Panc1 (cell line): Measurements from ENCODE around the gene UXS1. TPM values are rescaled to one million over a fixed set of nuclear protein-coding genes. Genes with fewer than 3 reads are reported as not detected.

Experiments
- ATAC-seq: fragments of 200-7000 bp; cut with Tn5 transposase; 2 replicates; pipeline ENCODE4 v1.9.1; 2020; ENCODE audit warnings: mild to moderate bottlenecking, moderate library complexity
- BruUV-seq: library from RNA; stranded (reverse); fragments of 400-500 nt; replicated peaks from 2 replicates; lab custom pipeline; 2021; lab: Mats Ljungman, UMichigan
- CTCF ChIA-PET: fragments of 300-600 bp; sonication (Branson Sonifier 250); formaldehyde crosslinking; loops from one replicate; lab custom pipeline; 2022; ENCODE audit warnings: antibody characterized with exemption; lab: Charles Lee
- POLR2A ChIA-PET: fragments of 300-600 bp; sonication (Branson Sonifier 250); formaldehyde crosslinking; loops from one replicate; lab custom pipeline; 2022; ENCODE audit warnings: antibody characterized with exemption; lab: Charles Lee
- DNase-seq: peaks from one replicate; pipeline ENCODE4 v3.0.0-alpha.2; 2010; ENCODE audit warnings: low read depth, low spot score
- H3K27ac ChIP-seq: 2 replicates; pipeline ENCODE4 v1.5.1; 2011; ENCODE audit warnings: mild to moderate bottlenecking, low read length, inconsistent platforms
- H3K27me3 ChIP-seq: fragments of 200-500 bp; sonication (Bioruptor generic); 2 replicates; pipeline ENCODE4 v1.6.0; 2014; ENCODE audit warnings: low read length, inconsistent platforms; ENCODE audit not compliant: control insufficient read depth, insufficient read depth
- H3K36me3 ChIP-seq: fragments of 200-500 bp; sonication (Bioruptor generic); 2 replicates; pipeline ENCODE4 v1.5.1; 2014; ENCODE audit warnings: inconsistent platforms, mild to moderate bottlenecking, low read length, moderate library complexity; ENCODE audit not compliant: control insufficient read depth, insufficient read depth
- H3K4me1 ChIP-seq: 2 replicates; pipeline ENCODE4 v1.5.1; 2011; ENCODE audit warnings: inconsistent platforms, mild to moderate bottlenecking, low read length, moderate library complexity; ENCODE audit not compliant: control insufficient read depth, insufficient read depth
- H3K4me3 ChIP-seq, 2 experiments: 2 replicates each; pipeline ENCODE4 v1.5.1; 2011 to 2012; ENCODE audit warnings: low read depth in 2 of 2, low read length in 2 of 2, mild to moderate bottlenecking in 2 of 2, inconsistent platforms in 1 of 2, moderate library complexity in 1 of 2
- H3K9me3 ChIP-seq: fragments of 200-500 bp; sonication (Bioruptor generic); 2 replicates; pipeline ENCODE4 v1.5.1; 2014; ENCODE audit warnings: low read depth, mild to moderate bottlenecking, inconsistent platforms, low read length, moderate library complexity; ENCODE audit not compliant: control insufficient read depth, insufficient read depth
- POLR2AphosphoS5 ChIP-seq: IDR thresholded peaks from 2 replicates; pipeline ENCODE4 v1.6.1; 2012; ENCODE audit warnings: mild to moderate bottlenecking, low read depth, low read length, moderate library complexity
- SIN3A ChIP-seq: IDR thresholded peaks from 2 replicates; pipeline ENCODE4 v1.6.1; 2012; ENCODE audit warnings: low read depth, mild to moderate bottlenecking, low read length, moderate library complexity, borderline replicate concordance; ENCODE audit not compliant: insufficient read depth
- TCF7L2 ChIP-seq: IDR thresholded peaks from 2 replicates; pipeline ENCODE4 v1.6.1; 2011; ENCODE audit warnings: mild to moderate bottlenecking, low read depth, low read length, inconsistent platforms
- in situ Hi-C: cut with HindIII; loops from 2 replicates; pipeline ENCODE4 v1.10.0; 2016; ENCODE audit warnings: low sequenced_read_pairs, low pct_unique_long_range_greater_than_20kb
- intact Hi-C: fragments of 100-400 bp; cut with micrococcal nuclease; formaldehyde crosslinking; loops from one replicate; pipeline ENCODE4 v1.10.0; 2022; ENCODE audit not compliant: unreplicated experiment
- total RNA-seq: library from RNA; stranded (reverse); gene quantifications from one replicate; pipeline ENCODE4 v1.2.1, GENCODE V29; 2021; ENCODE audit not compliant: unreplicated experiment
- TF ChIP-seq, protein P1 (sequence below): fragments of 450-650 bp; IDR thresholded peaks from 2 replicates; pipeline ENCODE4 v1.5.1; 2017; ENCODE audit warnings: mild to moderate bottlenecking
- TF ChIP-seq, protein P2 (sequence below), 2 experiments: IDR thresholded peaks; 2 replicates each; pipeline ENCODE4 v1.6.1; 2011 to 2012; ENCODE audit warnings: low read depth in 2 of 2, control low read depth in 1 of 2, low read length in 1 of 2, mild to moderate bottlenecking in 1 of 2, moderate library complexity in 1 of 2; ENCODE audit not compliant: insufficient read depth in 1 of 2

The UXS1 gene
- total RNA-seq, 1 experiment from 2014 or later, result 72.0 TPM

- in situ Hi-C loops, result no loop called here
- peaks cover 2% of the 10 kb centered on the region; the same call in 1 of the 2 replicates for H3K4me1 ChIP-seq
- CTCF ChIA-PET, result no interaction called here
Measured at GRCh38 chr2:106158131-106158530, 36.0 kb downstream of the UXS1 start.

GRCh38 chr2:106157416-106157815, 36.7 kb downstream of the UXS1 start:
- no peak overlapping the region for H3K4me3 ChIP-seq
- POLR2A ChIA-PET, result no interaction called here
- peaks cover 2% of the 10 kb centered on the region; the same call in 1 of the 2 replicates for H3K4me1 ChIP-seq
- in situ Hi-C loops (no loop called here), intact Hi-C loops (no loop called here)
- TF ChIP-seq, protein P1, sequence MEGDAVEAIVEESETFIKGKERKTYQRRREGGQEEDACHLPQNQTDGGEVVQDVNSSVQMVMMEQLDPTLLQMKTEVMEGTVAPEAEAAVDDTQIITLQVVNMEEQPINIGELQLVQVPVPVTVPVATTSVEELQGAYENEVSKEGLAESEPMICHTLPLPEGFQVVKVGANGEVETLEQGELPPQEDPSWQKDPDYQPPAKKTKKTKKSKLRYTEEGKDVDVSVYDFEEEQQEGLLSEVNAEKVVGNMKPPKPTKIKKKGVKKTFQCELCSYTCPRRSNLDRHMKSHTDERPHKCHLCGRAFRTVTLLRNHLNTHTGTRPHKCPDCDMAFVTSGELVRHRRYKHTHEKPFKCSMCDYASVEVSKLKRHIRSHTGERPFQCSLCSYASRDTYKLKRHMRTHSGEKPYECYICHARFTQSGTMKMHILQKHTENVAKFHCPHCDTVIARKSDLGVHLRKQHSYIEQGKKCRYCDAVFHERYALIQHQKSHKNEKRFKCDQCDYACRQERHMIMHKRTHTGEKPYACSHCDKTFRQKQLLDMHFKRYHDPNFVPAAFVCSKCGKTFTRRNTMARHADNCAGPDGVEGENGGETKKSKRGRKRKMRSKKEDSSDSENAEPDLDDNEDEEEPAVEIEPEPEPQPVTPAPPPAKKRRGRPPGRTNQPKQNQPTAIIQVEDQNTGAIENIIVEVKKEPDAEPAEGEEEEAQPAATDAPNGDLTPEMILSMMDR, result no peak
- TF ChIP-seq SIN3A (no peak), POLR2AphosphoS5 (no peak), TCF7L2 (no peak)
- TF ChIP-seq, protein P2, sequence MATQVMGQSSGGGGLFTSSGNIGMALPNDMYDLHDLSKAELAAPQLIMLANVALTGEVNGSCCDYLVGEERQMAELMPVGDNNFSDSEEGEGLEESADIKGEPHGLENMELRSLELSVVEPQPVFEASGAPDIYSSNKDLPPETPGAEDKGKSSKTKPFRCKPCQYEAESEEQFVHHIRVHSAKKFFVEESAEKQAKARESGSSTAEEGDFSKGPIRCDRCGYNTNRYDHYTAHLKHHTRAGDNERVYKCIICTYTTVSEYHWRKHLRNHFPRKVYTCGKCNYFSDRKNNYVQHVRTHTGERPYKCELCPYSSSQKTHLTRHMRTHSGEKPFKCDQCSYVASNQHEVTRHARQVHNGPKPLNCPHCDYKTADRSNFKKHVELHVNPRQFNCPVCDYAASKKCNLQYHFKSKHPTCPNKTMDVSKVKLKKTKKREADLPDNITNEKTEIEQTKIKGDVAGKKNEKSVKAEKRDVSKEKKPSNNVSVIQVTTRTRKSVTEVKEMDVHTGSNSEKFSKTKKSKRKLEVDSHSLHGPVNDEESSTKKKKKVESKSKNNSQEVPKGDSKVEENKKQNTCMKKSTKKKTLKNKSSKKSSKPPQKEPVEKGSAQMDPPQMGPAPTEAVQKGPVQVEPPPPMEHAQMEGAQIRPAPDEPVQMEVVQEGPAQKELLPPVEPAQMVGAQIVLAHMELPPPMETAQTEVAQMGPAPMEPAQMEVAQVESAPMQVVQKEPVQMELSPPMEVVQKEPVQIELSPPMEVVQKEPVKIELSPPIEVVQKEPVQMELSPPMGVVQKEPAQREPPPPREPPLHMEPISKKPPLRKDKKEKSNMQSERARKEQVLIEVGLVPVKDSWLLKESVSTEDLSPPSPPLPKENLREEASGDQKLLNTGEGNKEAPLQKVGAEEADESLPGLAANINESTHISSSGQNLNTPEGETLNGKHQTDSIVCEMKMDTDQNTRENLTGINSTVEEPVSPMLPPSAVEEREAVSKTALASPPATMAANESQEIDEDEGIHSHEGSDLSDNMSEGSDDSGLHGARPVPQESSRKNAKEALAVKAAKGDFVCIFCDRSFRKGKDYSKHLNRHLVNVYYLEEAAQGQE (IDR thresholded peaks at IDR 0.05; ENCODE audit: insufficient read depth in 1 of 2, low read depth in 2 of 2, low read length in 1 of 2), result no peak
- CTCF ChIA-PET, result no interaction called here
- DNase-seq (no peak), ATAC-seq (no peak)
- H3K9me3 ChIP-seq, result peaks cover 16% of the 10 kb centered on the region; the same call in 1 of the 2 replicates
- H3K27ac ChIP-seq, result no peak overlapping the region
- no TSS peak for BruUV-seq
- no peaks in the 10 kb centered on the region for H3K36me3 ChIP-seq
- H3K27me3 ChIP-seq, result no peaks in the 10 kb centered on the region

More at GRCh38 chr2:106158131-106158530, 36.0 kb downstream of the UXS1 start:
- POLR2A ChIA-PET, result no interaction called here
- DNase-seq (no peak), ATAC-seq (no peak)
- H3K9me3 ChIP-seq, result peaks cover 16% of the 10 kb centered on the region; the same call in 1 of the 2 replicates
- H3K27me3 ChIP-seq, result no peaks in the 10 kb centered on the region
- H3K36me3 ChIP-seq, result no peaks in the 10 kb centered on the region
- intact Hi-C loops, result no loop called here
- no peak overlapping the region for H3K4me3 ChIP-seq
- TF ChIP-seq, protein P2 (IDR thresholded peaks at IDR 0.05; ENCODE audit: insufficient read depth in 1 of 2, low read depth in 2 of 2, low read length in 1 of 2), result no peak
- TF ChIP-seq, protein P1, result no peak
- TF ChIP-seq TCF7L2 (no peak), SIN3A (no peak), POLR2AphosphoS5 (no peak)
- no peak overlapping the region for H3K27ac ChIP-seq
- BruUV-seq, result no TSS peak
